Activated naive CD8-positive, alpha-beta T cell treated with anti-CD3 and anti-CD28 coated beads, Interleukin-2, amount 10 ng/mL, durations not matched to agents 7 days and 5 days (primary cell): ENCODE measurements around the gene DCX. TPM values are rescaled to one million over a fixed set of nuclear protein-coding genes. Genes with fewer than 3 reads are reported as not detected.

Source experiments
- ATAC-seq: fragments of 150-1000 bp; cut with Tn5 transposase; one replicate; pipeline ENCODE4 v1.10.0; 2021; ENCODE audit warnings: low read depth, moderate library complexity
- POLR2A ChIA-PET: fragments of 350-600 bp; sonication (Branson Sonifier 250); formaldehyde crosslinking; loops from one replicate; lab custom pipeline; 2021; ENCODE audit warnings: antibody characterized with exemption; lab: Charles Lee
- DNase-seq: peaks from one replicate; pipeline ENCODE4 v3.0.0; 2021
- H3K27ac Mint-ChIP-seq: one replicate; pipeline ENCODE4 v1.8.0; 2022; ENCODE audit warnings: mild to moderate bottlenecking, mixed read lengths
- H3K27me3 Mint-ChIP-seq: one replicate; pipeline ENCODE4 v1.8.0; 2022; ENCODE audit warnings: mild to moderate bottlenecking, moderate library complexity, mixed read lengths
- H3K36me3 Mint-ChIP-seq: one replicate; pipeline ENCODE4 v1.8.0; 2021; ENCODE audit warnings: mild to moderate bottlenecking, mixed read lengths
- H3K4me1 Mint-ChIP-seq: one replicate; pipeline ENCODE4 v1.8.0; 2021; ENCODE audit warnings: mixed read lengths
- H3K4me3 Mint-ChIP-seq: one replicate; pipeline ENCODE4 v1.8.0; 2022; ENCODE audit warnings: mild to moderate bottlenecking, moderate library complexity, mixed read lengths
- H3K9me3 Mint-ChIP-seq: one replicate; pipeline ENCODE4 v1.8.0; 2021; ENCODE audit warnings: mixed read lengths
- total RNA-seq, 2 experiments: library from RNA; stranded (reverse); gene quantifications; one replicate each; pipeline ENCODE4 v1.2.3, GENCODE V29; 2021

The DCX gene
- not detected for total RNA-seq

DNA sequence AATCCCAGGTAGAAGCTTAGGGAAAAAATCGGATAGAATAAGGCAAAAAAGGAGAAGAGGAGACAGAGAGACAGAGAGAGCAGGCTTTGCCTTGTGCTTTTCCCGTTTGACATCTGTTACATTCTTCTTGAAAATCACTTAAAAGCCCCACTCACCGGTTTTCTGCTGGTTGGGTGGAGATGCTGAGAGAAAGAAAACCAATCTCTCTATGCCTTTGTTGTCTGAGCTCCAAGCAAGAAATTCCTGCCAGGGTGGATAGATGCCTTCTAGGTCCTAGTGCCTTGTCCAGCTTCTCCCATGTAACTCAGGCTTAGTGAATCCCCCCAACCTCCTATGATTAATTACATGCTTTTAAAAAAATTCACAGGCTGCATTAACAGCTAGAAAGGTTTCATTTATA lies at the start of gene DCX:
DCX (minus strand) TSS at position 210 of the 400 bp plus-strand sequence. CDS start 1,794 bp downstream, outside the sequence.
- Mint-ChIP-seq H3K27me3 (no peaks in the 10 kb centered on the region), H3K36me3 (no peaks in the 10 kb centered on the region), H3K9me3 (no peaks in the 10 kb centered on the region), H3K27ac (no peak within 1 kb of the TSS), H3K4me1 (no peaks in the 10 kb centered on the region), H3K4me3 (no peak within 1 kb of the TSS)
- POLR2A ChIA-PET, result no interaction called here
- no peak for DNase-seq
- ATAC-seq, result no peak

DNA sequence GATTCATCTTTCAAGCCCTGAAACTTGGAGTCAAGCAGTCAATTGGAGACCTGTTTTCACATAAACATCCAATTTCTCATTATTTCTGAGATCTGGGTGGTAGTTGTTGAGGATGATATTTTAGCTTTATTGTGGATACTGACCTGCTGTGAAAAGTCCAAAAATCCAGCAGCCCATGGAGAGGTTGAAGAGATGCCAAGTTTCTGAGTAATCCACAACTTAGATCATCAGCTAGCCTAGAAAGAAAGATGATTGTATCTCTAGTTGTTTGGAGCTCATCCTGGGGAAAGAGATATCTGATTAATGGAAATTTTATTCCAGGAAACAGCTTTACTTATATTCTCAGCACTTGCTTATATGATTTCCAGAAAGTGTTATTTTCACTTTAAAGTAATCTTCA lies 48.6 kb upstream of the DCX start:
- Mint-ChIP-seq H3K4me3 (no peak overlapping the region), H3K27ac (no peak overlapping the region), H3K27me3 (no peaks in the 10 kb centered on the region), H3K4me1 (no peaks in the 10 kb centered on the region), H3K9me3 (no peaks in the 10 kb centered on the region), H3K36me3 (peaks cover 2% of the 10 kb centered on the region)
- DNase-seq (no peak), ATAC-seq (no peak)
- POLR2A ChIA-PET, result no interaction called here

DNA sequence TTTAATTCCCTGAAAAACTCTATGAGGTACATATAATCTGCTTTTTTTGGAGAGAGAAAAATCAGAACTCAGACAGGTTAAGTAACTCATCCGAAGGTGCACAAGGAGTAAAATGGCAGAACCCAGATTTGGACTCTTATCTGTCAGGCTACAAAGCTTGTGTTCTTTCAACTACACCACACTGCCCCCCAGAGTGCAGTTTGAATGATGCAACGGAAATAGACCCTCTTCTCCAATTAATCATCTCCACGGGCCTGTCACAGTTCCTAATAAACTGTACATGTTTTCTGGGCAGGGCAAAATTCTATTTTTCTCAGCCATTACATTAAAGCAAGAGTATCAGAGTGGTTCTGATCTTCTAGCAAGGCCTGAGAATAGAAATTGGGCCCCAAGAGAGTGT lies 35.3 kb upstream of the DCX start:
- H3K4me3 Mint-ChIP-seq, result no peak overlapping the region
- DNase-seq, result no peak
- peaks cover 5% of the 10 kb centered on the region for H3K27me3 Mint-ChIP-seq

DNA sequence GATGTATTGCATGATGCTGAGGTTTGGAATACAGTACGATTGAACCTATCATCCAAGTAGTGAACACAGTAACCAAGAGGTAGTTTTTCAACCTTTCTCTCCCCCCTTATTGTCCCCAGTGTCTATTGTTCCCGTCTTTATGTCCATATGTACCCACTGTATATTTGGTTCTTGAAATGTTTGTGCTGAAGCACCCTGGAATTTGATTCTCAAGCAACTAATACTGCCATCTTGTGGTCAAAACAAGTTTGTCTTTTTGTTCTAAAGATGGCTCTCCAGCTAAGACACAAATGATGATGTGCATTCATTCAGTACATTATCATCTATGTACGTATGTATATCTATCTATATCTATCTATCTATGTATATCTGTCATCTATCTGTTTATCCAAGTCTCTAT lies 33.5 kb upstream of the DCX start:
- Mint-ChIP-seq H3K36me3 (no peaks in the 10 kb centered on the region), H3K27me3 (peaks cover 2% of the 10 kb centered on the region), H3K9me3 (no peaks in the 10 kb centered on the region), H3K27ac (no peak overlapping the region), H3K4me1 (no peaks in the 10 kb centered on the region), H3K4me3 (no peak overlapping the region)
- DNase-seq (no peak), ATAC-seq (no peak)
- POLR2A ChIA-PET, result no interaction called here

More for the DNA sequence above, 35.3 kb upstream of the DCX start:
- Mint-ChIP-seq H3K4me1 (no peaks in the 10 kb centered on the region), H3K9me3 (no peaks in the 10 kb centered on the region), H3K27ac (no peak overlapping the region), H3K36me3 (no peaks in the 10 kb centered on the region)
- ATAC-seq, result no peak
- POLR2A ChIA-PET, result no interaction called here

DNA sequence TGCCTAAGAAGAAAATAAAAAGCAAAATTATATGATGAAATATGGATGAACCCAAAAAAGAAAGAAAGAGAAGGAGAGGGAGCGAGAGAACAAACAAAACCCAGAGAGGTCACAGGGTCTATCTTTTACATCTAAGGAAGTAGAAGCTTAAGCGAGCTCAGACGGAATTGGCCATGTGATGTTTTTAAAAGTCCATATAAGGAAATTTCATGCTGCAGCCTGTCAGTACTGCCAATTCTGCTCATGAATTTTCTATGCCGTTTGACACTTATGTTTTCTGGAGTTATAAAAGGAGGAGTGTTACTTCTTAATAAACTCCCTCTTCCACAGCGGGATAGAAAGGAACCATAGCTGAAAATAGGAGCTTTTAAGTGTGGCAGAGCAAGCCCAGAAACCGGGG lies 32.9 kb upstream of the DCX start:
- POLR2A ChIA-PET, result no interaction called here
- Mint-ChIP-seq H3K27me3 (peaks cover 2% of the 10 kb centered on the region), H3K4me3 (no peak overlapping the region), H3K27ac (no peak overlapping the region), H3K36me3 (no peaks in the 10 kb centered on the region), H3K9me3 (no peaks in the 10 kb centered on the region), H3K4me1 (no peaks in the 10 kb centered on the region)
- DNase-seq (no peak), ATAC-seq (no peak)

DNA sequence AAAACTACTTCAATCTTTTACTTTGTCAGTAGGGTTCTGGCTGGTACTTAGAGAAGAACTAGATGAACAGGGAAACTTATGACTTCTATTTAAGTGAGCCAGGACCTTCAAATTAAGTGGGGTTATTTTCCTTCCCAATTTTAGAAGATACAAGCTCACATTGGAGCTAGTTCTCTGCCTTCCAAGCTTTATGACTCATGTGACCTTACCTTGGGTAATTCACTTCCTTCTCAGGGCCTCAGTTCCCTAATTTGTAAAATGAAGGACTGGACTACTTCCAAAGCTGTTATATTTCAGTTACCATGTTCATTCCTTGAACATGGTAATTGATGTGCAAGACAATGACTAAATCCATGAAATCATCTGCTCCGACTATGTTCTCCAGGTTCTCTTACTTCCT lies 32.0 kb upstream of the DCX start:
- Mint-ChIP-seq H3K36me3 (no peaks in the 10 kb centered on the region), H3K9me3 (no peaks in the 10 kb centered on the region), H3K4me1 (no peaks in the 10 kb centered on the region), H3K27ac (no peak overlapping the region), H3K27me3 (peaks cover 5% of the 10 kb centered on the region), H3K4me3 (no peak overlapping the region)
- no peak for ATAC-seq
- POLR2A ChIA-PET, result no interaction called here
- DNase-seq, result no peak

DNA sequence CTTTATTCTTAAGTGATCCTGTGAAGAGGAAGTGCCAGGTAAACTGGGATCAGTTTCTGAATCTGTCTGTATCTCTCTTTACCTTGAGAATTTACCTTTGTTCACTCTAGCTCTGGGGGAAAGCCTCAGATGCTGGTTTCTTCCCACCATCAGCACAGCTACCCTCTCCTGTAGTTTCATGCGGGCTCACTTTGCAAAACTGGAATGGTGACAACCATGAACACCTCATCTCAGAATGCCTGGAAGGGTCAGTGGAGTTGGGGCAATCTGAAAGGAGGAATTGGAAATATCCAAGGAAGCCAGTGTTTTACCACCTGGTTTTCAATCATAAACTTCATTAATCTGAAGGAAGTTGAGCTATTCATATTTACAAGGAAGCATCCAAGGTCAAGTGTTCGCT lies 30.8 kb upstream of the DCX start:
- peaks cover 5% of the 10 kb centered on the region for H3K27me3 Mint-ChIP-seq

DNA sequence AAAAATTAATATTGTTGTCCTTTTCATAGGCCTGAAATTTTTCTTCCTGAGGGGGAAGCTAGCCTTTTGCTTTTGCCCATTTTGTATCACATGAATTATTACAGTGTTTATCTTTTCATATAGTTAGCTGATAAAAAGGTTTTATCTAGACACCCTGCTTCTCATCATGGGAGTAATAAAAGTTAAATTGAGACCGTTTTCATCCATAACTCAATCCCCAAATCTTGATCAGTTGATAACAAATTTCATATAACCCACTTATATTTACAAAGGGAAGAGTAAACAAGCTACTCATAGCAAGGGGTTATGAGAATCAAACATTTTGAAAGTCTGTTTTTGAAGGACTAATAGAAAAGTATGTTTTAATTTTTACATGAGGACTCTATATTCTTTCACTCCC lies 23.5 kb upstream of the DCX start:
- DNase-seq (no peak), ATAC-seq (no peak)
- H3K27me3 Mint-ChIP-seq, result peaks cover 6% of the 10 kb centered on the region
- no peak overlapping the region for H3K27ac Mint-ChIP-seq
- H3K9me3 Mint-ChIP-seq, result no peaks in the 10 kb centered on the region
- POLR2A ChIA-PET, result no interaction called here
- H3K36me3 Mint-ChIP-seq, result no peaks in the 10 kb centered on the region
- H3K4me3 Mint-ChIP-seq, result no peak overlapping the region
- H3K4me1 Mint-ChIP-seq, result no peaks in the 10 kb centered on the region

More for the DNA sequence above, 30.8 kb upstream of the DCX start:
- no peak for DNase-seq
- Mint-ChIP-seq H3K36me3 (no peaks in the 10 kb centered on the region), H3K27ac (no peak overlapping the region), H3K4me3 (no peak overlapping the region), H3K9me3 (no peaks in the 10 kb centered on the region), H3K4me1 (no peaks in the 10 kb centered on the region)
- no peak for ATAC-seq
- POLR2A ChIA-PET, result no interaction called here

DNA sequence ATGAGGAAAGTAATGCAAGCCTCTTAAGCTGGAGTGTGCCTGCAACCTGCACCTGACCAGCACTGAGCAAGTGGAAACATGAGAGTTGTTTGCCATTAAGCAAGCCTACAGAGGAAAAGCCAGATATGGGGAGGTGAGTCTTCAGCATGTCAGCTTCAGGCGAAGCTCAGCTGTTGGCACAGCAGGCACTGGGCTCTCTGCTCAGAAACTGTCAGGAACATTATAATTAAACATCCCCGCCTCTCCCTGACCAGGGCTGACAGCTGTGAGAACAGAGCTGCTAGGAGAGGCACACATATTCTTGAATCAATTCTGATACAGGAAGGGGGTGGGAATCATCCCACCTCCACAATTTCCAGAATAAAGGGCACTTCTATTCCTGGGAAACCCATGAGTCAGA lies 19.0 kb upstream of the DCX start:
- DNase-seq (no peak), ATAC-seq (no peak)
- Mint-ChIP-seq H3K27me3 (peaks cover 2% of the 10 kb centered on the region), H3K27ac (no peak overlapping the region), H3K36me3 (no peaks in the 10 kb centered on the region), H3K9me3 (no peaks in the 10 kb centered on the region), H3K4me1 (no peaks in the 10 kb centered on the region), H3K4me3 (no peak overlapping the region)
- POLR2A ChIA-PET, result no interaction called here

DNA sequence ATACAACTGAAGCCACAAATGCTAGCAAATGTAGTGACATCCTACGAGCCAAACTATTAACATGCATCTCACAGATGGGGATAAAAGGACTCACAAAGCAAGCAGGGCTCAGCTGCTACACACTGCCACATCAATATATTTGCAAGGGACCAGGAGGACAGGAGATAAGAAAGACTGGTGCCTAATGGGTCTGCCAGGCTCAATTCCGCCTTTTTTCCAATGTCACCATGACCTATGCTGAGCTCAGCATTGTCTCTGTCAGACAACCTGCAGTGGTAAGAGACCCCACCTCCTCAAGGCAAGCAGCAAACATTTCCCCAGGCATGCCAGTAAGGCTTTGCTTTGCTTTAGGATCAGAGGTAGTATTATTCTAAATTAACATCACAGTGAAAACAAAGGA lies 435 bp downstream of the DCX start:
- Mint-ChIP-seq H3K36me3 (no peaks in the 10 kb centered on the region), H3K9me3 (no peaks in the 10 kb centered on the region), H3K27ac (no peak overlapping the region), H3K27me3 (no peaks in the 10 kb centered on the region), H3K4me1 (no peaks in the 10 kb centered on the region), H3K4me3 (no peak overlapping the region)
- POLR2A ChIA-PET, result no interaction called here
- no peak for DNase-seq
- ATAC-seq, result no peak

DNA sequence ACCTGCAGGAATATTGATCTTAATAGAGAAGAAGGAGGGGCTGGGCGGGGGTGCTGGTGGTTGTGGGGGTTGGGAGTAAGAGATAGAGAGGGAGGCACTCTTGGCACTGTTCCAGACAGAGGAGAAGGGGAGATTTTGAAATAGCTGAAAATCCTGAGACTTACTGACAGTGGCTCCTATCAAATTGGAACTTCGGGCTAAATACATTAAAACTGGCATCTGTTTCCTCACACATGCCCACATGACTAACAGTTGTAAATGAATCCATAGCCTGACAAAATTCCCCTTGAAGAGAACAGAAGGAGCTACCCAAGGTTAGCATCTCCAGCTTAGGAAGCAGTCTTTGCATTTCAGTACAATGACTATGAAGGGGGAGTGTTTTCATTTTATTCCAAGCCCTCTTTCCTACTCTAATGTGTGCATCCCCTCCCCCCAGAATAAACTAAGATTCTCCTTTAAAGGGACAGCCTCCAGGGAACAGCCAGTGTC lies 1.4 kb downstream of the DCX start:
- H3K9me3 Mint-ChIP-seq, result no peaks in the 10 kb centered on the region
- ATAC-seq (no peak), DNase-seq (no peak)
- no peak overlapping the region for H3K4me3 Mint-ChIP-seq
- no peaks in the 10 kb centered on the region for H3K36me3 Mint-ChIP-seq
- no peak overlapping the region for H3K27ac Mint-ChIP-seq
- no peaks in the 10 kb centered on the region for H3K27me3 Mint-ChIP-seq
- H3K4me1 Mint-ChIP-seq, result no peaks in the 10 kb centered on the region
- POLR2A ChIA-PET, result no interaction called here

DNA sequence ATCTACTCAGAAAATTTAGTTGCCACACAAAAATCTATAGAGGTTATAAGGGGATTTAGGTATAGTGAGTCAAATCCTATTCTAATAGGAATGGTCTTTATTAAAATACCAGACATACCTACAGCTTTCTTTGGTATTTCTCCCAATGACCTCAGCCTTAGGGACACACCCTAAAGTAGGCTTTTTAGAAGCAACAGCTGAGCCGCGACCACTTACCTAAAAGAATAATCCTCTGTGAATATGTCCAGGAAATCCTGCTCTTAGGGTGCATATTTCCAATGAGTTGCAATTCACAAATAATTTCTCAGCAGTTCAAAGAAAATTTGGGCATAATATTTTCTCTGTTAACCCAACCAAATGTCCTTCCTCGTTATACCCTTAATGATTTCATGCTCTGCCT lies 2.7 kb downstream of the DCX start:
- no peak overlapping the region for H3K27ac Mint-ChIP-seq
- DNase-seq (no peak), ATAC-seq (no peak)
- no peaks in the 10 kb centered on the region for H3K27me3 Mint-ChIP-seq
- no peak overlapping the region for H3K4me3 Mint-ChIP-seq
- H3K9me3 Mint-ChIP-seq, result no peaks in the 10 kb centered on the region
- POLR2A ChIA-PET, result no interaction called here
- H3K4me1 Mint-ChIP-seq, result no peaks in the 10 kb centered on the region
- no peaks in the 10 kb centered on the region for H3K36me3 Mint-ChIP-seq

DNA sequence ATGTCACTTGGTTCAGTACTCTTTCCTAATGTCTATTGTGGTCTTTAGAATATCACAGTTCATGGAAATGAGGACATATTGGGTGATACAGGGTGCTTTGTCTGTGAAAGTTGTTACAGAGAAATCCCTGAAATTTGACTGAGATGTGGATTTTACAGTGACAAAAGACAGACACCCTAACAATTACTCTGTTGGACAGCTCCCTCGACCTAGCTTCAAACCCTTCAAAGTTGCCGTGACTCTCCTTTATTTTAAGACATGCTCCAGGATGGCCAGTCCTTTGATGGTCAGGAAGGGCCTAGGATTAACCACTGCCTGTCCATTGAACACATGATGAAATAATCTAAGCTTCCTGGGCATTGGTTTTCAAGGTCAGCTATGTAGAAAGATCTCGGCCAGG lies 4.0 kb downstream of the DCX start:
- DNase-seq, result no peak
- Mint-ChIP-seq H3K4me1 (no peaks in the 10 kb centered on the region), H3K9me3 (no peaks in the 10 kb centered on the region), H3K4me3 (no peak overlapping the region), H3K36me3 (no peaks in the 10 kb centered on the region), H3K27me3 (no peaks in the 10 kb centered on the region), H3K27ac (no peak overlapping the region)
- POLR2A ChIA-PET, result no interaction called here
- ATAC-seq, result no peak

DNA sequence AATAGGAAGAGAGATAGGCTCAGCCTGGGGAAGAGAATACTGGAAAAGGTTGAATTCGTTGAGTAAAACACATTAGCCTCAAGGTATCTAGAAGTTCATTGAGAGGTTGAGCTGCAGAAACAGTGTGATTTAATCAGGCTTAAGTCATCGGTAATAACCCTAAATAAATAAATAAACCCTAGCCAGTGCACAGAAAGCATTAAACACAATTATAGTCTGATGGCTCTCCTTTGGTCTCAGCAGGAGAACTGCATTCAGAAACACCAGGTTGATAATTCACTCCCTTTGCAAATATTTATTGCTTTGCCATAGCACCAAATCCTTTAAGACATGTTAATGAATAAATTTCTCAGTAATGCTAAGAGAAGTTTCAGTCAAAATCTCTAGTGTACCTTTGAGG lies 9.6 kb downstream of the DCX start:
- Mint-ChIP-seq H3K9me3 (no peaks in the 10 kb centered on the region), H3K4me1 (no peaks in the 10 kb centered on the region), H3K36me3 (no peaks in the 10 kb centered on the region), H3K4me3 (no peak overlapping the region), H3K27ac (no peak overlapping the region), H3K27me3 (no peaks in the 10 kb centered on the region)
- POLR2A ChIA-PET, result no interaction called here
- no peak for ATAC-seq
- DNase-seq, result no peak

DNA sequence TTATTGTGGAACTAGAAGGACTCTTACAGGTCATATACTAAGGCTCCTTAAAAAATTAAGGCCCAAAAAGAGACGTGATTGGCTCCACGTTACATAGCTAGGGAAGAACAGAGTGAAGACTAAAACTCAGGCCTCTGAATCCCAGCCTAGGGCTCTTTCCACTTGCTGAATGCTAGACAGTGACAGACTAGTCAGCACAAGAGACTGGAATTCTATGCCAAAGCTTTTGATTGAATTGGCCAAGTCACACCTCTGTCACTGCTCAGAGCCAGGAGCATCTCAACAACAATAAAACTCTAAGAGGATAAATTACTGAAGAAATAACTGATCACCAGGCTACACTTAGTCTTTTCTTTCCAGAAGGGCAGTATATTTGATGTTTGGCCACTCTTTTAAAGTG lies 16.8 kb downstream of the DCX start:
- POLR2A ChIA-PET, result no interaction called here
- no peak for DNase-seq
- ATAC-seq, result no peak
- Mint-ChIP-seq H3K27ac (no peak overlapping the region), H3K4me1 (no peaks in the 10 kb centered on the region), H3K36me3 (no peaks in the 10 kb centered on the region), H3K4me3 (no peak overlapping the region), H3K27me3 (no peaks in the 10 kb centered on the region), H3K9me3 (no peaks in the 10 kb centered on the region)
